Lower leg skin (tissue), 4 donors: Measurements from ENCODE around the gene EFCAB8. TPM values are rescaled to one million over a fixed set of nuclear protein-coding genes. Genes with fewer than 3 reads are reported as not detected.

ENCODE experiments used
- DNase-seq, 2 donors: peaks; one replicate each; pipeline ENCODE4 v3.0.0-alpha.2; 2019; ENCODE audit warnings: low spot score in 2 of 2
- H3K4me3 ChIP-seq: fragments of 200-600 bp; sonication (generic); 2 replicates; pipeline ENCODE4 v1.5.1; 2017; ENCODE audit warnings: mild to moderate bottlenecking, low read depth; ENCODE audit not compliant: poor library complexity, severe bottlenecking
- CTCF ChIP-seq, 3 donors: fragments of 450-650 bp; IDR thresholded peaks; one replicate each; pipeline ENCODE4 v1.5.1; 2016; ENCODE audit warnings: antibody characterized with exemption in 3 of 3, mild to moderate bottlenecking in 3 of 3, moderate library complexity in 2 of 3
- POLR2A ChIP-seq, 2 donors: fragments of 450-650 bp; IDR thresholded peaks; one replicate each; pipeline ENCODE4 v1.6.1; 2016 to 2017; ENCODE audit warnings: antibody characterized with exemption in 2 of 2, mild to moderate bottlenecking in 1 of 2, moderate library complexity in 1 of 2
- WGBS, 2 donors: methylation state at CpG; one replicate each; pipeline ENCODE4 v1.1.5; 2018; 5-methylcytosine and 5-hydroxymethylcytosine counted together
- intact Hi-C: fragments of 100-400 bp; cut with DNase I; formaldehyde crosslinking; loops from one replicate; pipeline ENCODE4 v1.15.0; 2023; ENCODE audit warnings: low total_unique reads
- total RNA-seq, 4 donors: library from RNA; depleted of rRNA; stranded (reverse); fragments of >200 nt; gene quantifications; one replicate each; pipeline ENCODE4 v1.1.0, GENCODE V29; 2016

Gene EFCAB8
- total RNA-seq, 4 donors from 2014 or later, result not detected

- intact Hi-C loops, result no loop called here
- H3K4me3 ChIP-seq, result no peak overlapping the region
- TF ChIP-seq POLR2A (IDR thresholded peaks at IDR 0.05) (no peak), CTCF (IDR thresholded peaks at IDR 0.05) (no peak)
- DNase-seq, result no peak
Observed at GRCh38 chr20:32834972-32835371, 23.8 kb upstream of the EFCAB8 start.

GRCh38 chr20:32837157-32837556 is 21.6 kb upstream of the EFCAB8 start:
- TF ChIP-seq POLR2A (IDR thresholded peaks at IDR 0.05) (no peak), CTCF (IDR thresholded peaks at IDR 0.05) (no peak)
- WGBS, 2 donors, result 57 to 100% methylated on average over 1 of the region's 1 CpG
- intact Hi-C loops, result no loop called here
- H3K4me3 ChIP-seq, result no peak overlapping the region
- DNase-seq, result no peak

- no peak for DNase-seq
- no peak overlapping the region for H3K4me3 ChIP-seq
- TF ChIP-seq CTCF (IDR thresholded peaks at IDR 0.05), result no peak
- intact Hi-C loops, result no loop called here
- WGBS, 2 donors, result 80 to 87% methylated on average over 17 of the region's 17 CpGs
Observed at GRCh38 chr20:32839227-32839981, 19.3 kb upstream of the EFCAB8 start.

- TF ChIP-seq CTCF (IDR thresholded peaks at IDR 0.05) (no peak), POLR2A (IDR thresholded peaks at IDR 0.05) (no peak)
- 74 to 82% methylated on average over 4 of the region's 4 CpGs for WGBS, 2 donors
- H3K4me3 ChIP-seq, result no peak overlapping the region
- intact Hi-C loops, result no loop called here
- no peak for DNase-seq
Observed at GRCh38 chr20:32839982-32840285, 18.8 kb upstream of the EFCAB8 start.

- no peak overlapping the region for H3K4me3 ChIP-seq
- intact Hi-C loops, result no loop called here
- TF ChIP-seq CTCF (IDR thresholded peaks at IDR 0.05), result no peak
- no peak for TF ChIP-seq POLR2A (IDR thresholded peaks at IDR 0.05)
- 67 to 75% methylated on average over 9 of the region's 9 CpGs for WGBS, 2 donors
- DNase-seq, result no peak
Observed at GRCh38 chr20:32841174-32841573, 17.5 kb upstream of the EFCAB8 start.

DNA sequence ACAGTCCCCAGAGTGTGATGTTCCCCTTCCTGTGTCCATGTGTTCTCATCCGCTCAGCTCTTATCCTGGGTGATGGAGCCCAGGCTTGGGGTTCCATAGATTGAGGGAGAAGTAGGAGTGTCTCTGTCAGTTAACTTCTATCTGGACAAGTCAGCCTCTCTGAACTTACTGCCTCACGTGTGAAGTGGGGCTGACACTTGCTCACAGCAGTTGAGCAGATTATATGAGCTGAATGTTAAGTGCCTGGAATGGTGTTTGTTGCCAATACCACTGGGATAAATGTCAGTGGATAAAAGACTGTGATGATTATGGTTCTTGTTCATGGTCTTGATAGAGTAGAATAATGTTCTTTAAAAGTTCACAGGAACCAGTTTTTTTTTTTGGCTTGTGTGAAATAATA is 17.1 kb upstream of the EFCAB8 start:
- WGBS, 2 donors, result 91 to 96% methylated on average over 2 of the region's 2 CpGs
- no peak for TF ChIP-seq POLR2A (IDR thresholded peaks at IDR 0.05)
- no peak for TF ChIP-seq CTCF (IDR thresholded peaks at IDR 0.05)
- DNase-seq, result no peak
- intact Hi-C loops, result no loop called here
- H3K4me3 ChIP-seq, result no peak overlapping the region
